ENCODE results near the gene SPTA1. TPM values are rescaled to one million over a fixed set of nuclear protein-coding genes. Genes with fewer than 3 reads are reported as not detected.

SPTA1 gene
- total RNA-seq, 1 experiment from 2014 or later, result 0.11 TPM

- Mint-ChIP-seq H3K4me1 (0 out of 2 replicates have a peak, but pooled peaks cover 5% of the 10 kb centered on the region), H3K27ac (no peak overlapping the region), H3K27me3 (ENCODE audit: low read depth) (no peaks in the 10 kb centered on the region; the same call in 1 of the 2 replicates), H3K9me3 (no peaks in the 10 kb centered on the region), H3K4me3 (no peak overlapping the region), H3K36me3 (no peaks in the 10 kb centered on the region)
- DNase-seq (ENCODE audit: low spot score) (no peak), ATAC-seq (no peak)
- POLR2A ChIA-PET, result no interaction called here
- TF ChIP-seq ZNF396 (CRISPR knock-in tag; IDR thresholded peaks at IDR 0.05; ENCODE audit: borderline replicate concordance) (no peak), MAX (CRISPR knock-in tag; IDR thresholded peaks at IDR 0.05) (no peak), AFF4 (CRISPR knock-in tag; IDR thresholded peaks at IDR 0.05; ENCODE audit: borderline replicate concordance) (no peak), OVOL2 (CRISPR knock-in tag; IDR thresholded peaks at IDR 0.05; ENCODE audit: borderline replicate concordance) (no peak), ZNF263 (CRISPR knock-in tag; IDR thresholded peaks at IDR 0.05; ENCODE audit: low read depth) (no peak), SMAD4 (CRISPR knock-in tag; IDR thresholded peaks at IDR 0.05) (no peak)
- CTCF ChIA-PET, result no interaction called here
Observed at GRCh38 chr1:158675563-158676323, 10.8 kb downstream of the SPTA1 start.

GRCh38 chr1:158674302-158674701 is 12.2 kb downstream of the SPTA1 start:
- CTCF ChIA-PET, result no interaction called here
- Mint-ChIP-seq H3K36me3 (no peaks in the 10 kb centered on the region), H3K4me1 (0 out of 2 replicates have a peak, but pooled peaks cover 5% of the 10 kb centered on the region), H3K27ac (no peak overlapping the region), H3K4me3 (no peak overlapping the region), H3K9me3 (no peaks in the 10 kb centered on the region), H3K27me3 (ENCODE audit: low read depth) (no peaks in the 10 kb centered on the region; the same call in 1 of the 2 replicates)
- ATAC-seq (no peak), DNase-seq (ENCODE audit: low spot score) (no peak)
- POLR2A ChIA-PET, result no interaction called here
- no peak for TF ChIP-seq ELF4 (CRISPR knock-in tag; IDR thresholded peaks at IDR 0.05; ENCODE audit: low read depth)
- no peak for TF ChIP-seq HMGXB4 (CRISPR knock-in tag; IDR thresholded peaks at IDR 0.05)
- no peak for TF ChIP-seq IRF2 (CRISPR knock-in tag; IDR thresholded peaks at IDR 0.05; ENCODE audit: borderline replicate concordance, low read depth)
- no peak for TF ChIP-seq ETV6 (CRISPR knock-in tag; IDR thresholded peaks at IDR 0.05)
- no peak for TF ChIP-seq PRRX2 (CRISPR knock-in tag; IDR thresholded peaks at IDR 0.05)
- no peak for TF ChIP-seq PRDM15 (CRISPR knock-in tag; IDR thresholded peaks at IDR 0.05)
- TF ChIP-seq PREB (CRISPR knock-in tag; IDR thresholded peaks at IDR 0.05; ENCODE audit: borderline replicate concordance), result no peak
- TF ChIP-seq ERG (CRISPR knock-in tag; IDR thresholded peaks at IDR 0.05), result no peak
- no peak for TF ChIP-seq SMAD4 (CRISPR knock-in tag; IDR thresholded peaks at IDR 0.05)
